ENCODE results near the gene IFNA13. TPM values are rescaled to one million over a fixed set of nuclear protein-coding genes. Genes with fewer than 3 reads are reported as not detected.

The IFNA13 gene
- total and polyA plus RNA-seq, 2 experiments from 2014 or later, result not detected

GRCh38 chr9:21348430-21348970 is 19.4 kb downstream of the IFNA13 start:
- Histone ChIP-seq H3K4me3 (no peak overlapping the region), H3K9me2 (ENCODE audit: insufficient read depth) (0 out of 2 replicates have a peak, but pooled peaks cover 3% of the 10 kb centered on the region), H3F3A (replicated peaks; ENCODE audit: low read depth) (no peaks in the 10 kb centered on the region), H4K20me1 (replicated peaks; ENCODE audit: insufficient read depth) (no peaks in the 10 kb centered on the region), H3K79me2 (replicated peaks; ENCODE audit: insufficient read depth) (no peaks in the 10 kb centered on the region), H3K4me2 (no peak overlapping the region), H2AFZ (no peak overlapping the region), H3K27me3 (ENCODE audit: insufficient read depth) (no peaks in the 10 kb centered on the region), H3K27ac (ENCODE audit: low read depth) (no peak overlapping the region), H3K4me1 (ENCODE audit: insufficient read depth) (no peaks in the 10 kb centered on the region), H3K36me3 (ENCODE audit: insufficient read depth) (no peaks in the 10 kb centered on the region)
- Mint-ChIP-seq H3K36me3 (ENCODE audit: low read depth) (no peaks in the 10 kb centered on the region), H3K27ac (no peak overlapping the region), H3K4me3 (no peak overlapping the region), H3K27me3 (ENCODE audit: insufficient read depth, low read depth, poor library complexity) (no peaks in the 10 kb centered on the region), H3K9me3 (no peaks in the 10 kb centered on the region), H3K4me1 (peaks cover 2% of the 10 kb centered on the region; the same call in 1 of the 3 replicates)
- ATAC-seq (no peak), DNase-seq (ENCODE audit: low spot score) (no peak)
- TF ChIP-seq EZH2 (IDR thresholded peaks at IDR 0.05; ENCODE audit: low read depth, unreplicated experiment) (no peak), STAT1 (IDR thresholded peaks at IDR 0.05; ENCODE audit: unreplicated experiment) (no peak), NANOG (IDR thresholded peaks at IDR 0.05; ENCODE audit: borderline replicate concordance) (no peak), CTCF (conservative IDR thresholded peaks at IDR 0.05; ENCODE audit: low read depth in 2 of 2) (no peak), ETS1 (IDR thresholded peaks at IDR 0.05) (no peak), ZNF331 (CRISPR knock-in tag; IDR thresholded peaks at IDR 0.05; ENCODE audit: low read depth) (no peak), EZH2phosphoT487 (IDR thresholded peaks at IDR 0.05; ENCODE audit: unreplicated experiment) (no peak), JUNB (IDR thresholded peaks at IDR 0.05; ENCODE audit: unreplicated experiment) (no peak), ZNF114 (CRISPR knock-in tag; IDR thresholded peaks at IDR 0.05) (no peak), ZNF462 (CRISPR knock-in tag; IDR thresholded peaks at IDR 0.05) (no peak), CREB1 (CRISPR knock-in tag; IDR thresholded peaks at IDR 0.05; ENCODE audit: low read depth) (no peak), POLR2AphosphoS5 (IDR thresholded peaks at IDR 0.05; ENCODE audit: low read depth) (no peak), REST (IDR thresholded peaks at IDR 0.05; ENCODE audit: unreplicated experiment) (no peak)
